SU-DHL-6 (cell line): ENCODE measurements around the gene CNBD2.

Experiments used
- H2AFZ ChIP-seq: fragments of 200-600 bp; sonication (generic); 2 replicates; pipeline ENCODE4 v1.6.1; 2014; ENCODE audit warnings: low read depth, mild to moderate bottlenecking, moderate library complexity, mixed read lengths, antibody characterized with exemption, low read length; ENCODE audit not compliant: severe bottlenecking
- H3F3A ChIP-seq: fragments of 200-600 bp; shearing (Covaris generic); 2 replicates; pipeline ENCODE4 v1.6.0; 2016; ENCODE audit warnings: antibody characterized with exemption, mild to moderate bottlenecking; ENCODE audit not compliant: insufficient read depth
- H3K27ac ChIP-seq: fragments of 200-600 bp; sonication (generic); 2 replicates; pipeline ENCODE4 v1.5.1; 2016; ENCODE audit warnings: low read depth, mild to moderate bottlenecking, low read length, moderate library complexity, mixed read lengths
- H3K27me3 ChIP-seq: fragments of 200-600 bp; sonication (generic), shearing (Covaris generic); 2 replicates; pipeline ENCODE4 v1.6.0; 2014; ENCODE audit warnings: mild to moderate bottlenecking, low read length
- H3K36me3 ChIP-seq: fragments of 200-600 bp; sonication (generic); 2 replicates; pipeline ENCODE4 v1.6.1; 2014; ENCODE audit warnings: mild to moderate bottlenecking, low read length, mixed read lengths
- H3K4me2 ChIP-seq: fragments of 300-600, 200-600 bp; shearing (Covaris generic), sonication (generic); 2 replicates; pipeline ENCODE4 v1.6.0; 2014; ENCODE audit warnings: low read length, low read depth, mild to moderate bottlenecking; ENCODE audit not compliant: poor library complexity, severe bottlenecking
- H3K4me3 ChIP-seq: fragments of 200-600 bp; sonication (generic); 2 replicates; pipeline ENCODE4 v1.5.1; 2014; ENCODE audit warnings: antibody characterized with exemption, low read length, mild to moderate bottlenecking, mixed read lengths; ENCODE audit not compliant: insufficient read depth, poor library complexity, severe bottlenecking
- H3K79me2 ChIP-seq: fragments of 200-600 bp; sonication (generic); 2 replicates; pipeline ENCODE4 v1.6.1; 2014; ENCODE audit warnings: mild to moderate bottlenecking, low read length, moderate library complexity; ENCODE audit not compliant: insufficient read depth
- H3K9ac ChIP-seq: fragments of 200-600 bp; sonication (generic); 2 replicates; pipeline ENCODE4 v1.7.0; 2014; ENCODE audit warnings: mild to moderate bottlenecking, low read length
- H3K9me2 ChIP-seq: fragments of 200-600 bp; sonication (generic); replicated peaks from 2 replicates; pipeline ENCODE4 v1.6.1; 2014; ENCODE audit warnings: low read length; ENCODE audit not compliant: insufficient read depth
- H3K9me3 ChIP-seq: fragments of 200-600 bp; sonication (generic); 2 replicates; pipeline ENCODE4 v1.6.1; 2014; ENCODE audit warnings: low read length, mixed read lengths; ENCODE audit not compliant: insufficient read depth
- H4K20me1 ChIP-seq: fragments of 200-600 bp; sonication (generic); 2 replicates; pipeline ENCODE4 v1.6.1; 2014; ENCODE audit warnings: low read depth, mild to moderate bottlenecking, antibody characterized with exemption, low read length, moderate library complexity, mixed read lengths
- CTCF ChIP-seq: fragments of 200-600 bp; sonication (generic); IDR thresholded peaks from one replicate; pipeline ENCODE4 v1.5.1; 2017; ENCODE audit warnings: antibody characterized with exemption, mild to moderate bottlenecking, low read length, moderate library complexity; ENCODE audit not compliant: insufficient read depth, poor library complexity, severe bottlenecking
- EZH2phosphoT487 ChIP-seq: fragments of 200-600 bp; sonication (generic), shearing (Covaris generic); conservative IDR thresholded peaks from 2 replicates; pipeline ENCODE4 v1.6.1; 2018; ENCODE audit warnings: mild to moderate bottlenecking, antibody characterized with exemption, low read length, moderate library complexity, mixed read lengths

The CNBD2 gene

GRCh38 chr20:36034875-36035274 is 66.5 kb downstream of the CNBD2 start:
- H3K4me3 ChIP-seq: no peak overlapping the region
- no peak overlapping the region for H3K9ac ChIP-seq
- no peaks in the 10 kb centered on the region for H4K20me1 ChIP-seq
- H3K9me3 ChIP-seq: no peaks in the 10 kb centered on the region
- no peaks in the 10 kb centered on the region for H3K36me3 ChIP-seq
- no peak overlapping the region for H3K4me2 ChIP-seq
- H2AFZ ChIP-seq: no peak overlapping the region
- no peaks in the 10 kb centered on the region for H3K79me2 ChIP-seq
- no peak overlapping the region for H3K27ac ChIP-seq
- H3K27me3 ChIP-seq: no peaks in the 10 kb centered on the region
- H3K9me2 ChIP-seq: no peaks in the 10 kb centered on the region
- no peaks in the 10 kb centered on the region for H3F3A ChIP-seq
- TF ChIP-seq CTCF: no peak

GRCh38 chr20:36035745-36036144 is 67.4 kb downstream of the CNBD2 start:
- Histone ChIP-seq H3K27me3 (no peaks in the 10 kb centered on the region), H3K9me2 (no peaks in the 10 kb centered on the region), H3K9me3 (no peaks in the 10 kb centered on the region), H3F3A (no peaks in the 10 kb centered on the region), H2AFZ (no peak overlapping the region), H3K4me3 (no peak overlapping the region), H3K36me3 (no peaks in the 10 kb centered on the region), H3K27ac (no peak overlapping the region), H3K4me2 (no peak overlapping the region), H3K9ac (no peak overlapping the region), H4K20me1 (no peaks in the 10 kb centered on the region), H3K79me2 (no peaks in the 10 kb centered on the region)
- no peak for TF ChIP-seq EZH2phosphoT487
- no peak for TF ChIP-seq CTCF

GRCh38 chr20:36036688-36037087 is 68.3 kb downstream of the CNBD2 start:
- H3F3A ChIP-seq: no peaks in the 10 kb centered on the region
- H3K9ac ChIP-seq: no peak overlapping the region
- H3K9me3 ChIP-seq: no peaks in the 10 kb centered on the region
- no peak overlapping the region for H2AFZ ChIP-seq
- no peaks in the 10 kb centered on the region for H3K36me3 ChIP-seq
- H3K27me3 ChIP-seq: no peaks in the 10 kb centered on the region
- H3K4me2 ChIP-seq: no peak overlapping the region
- TF ChIP-seq EZH2phosphoT487 (no peak), CTCF (no peak)
- no peak overlapping the region for H3K4me3 ChIP-seq
- H3K27ac ChIP-seq: no peak overlapping the region
- H3K9me2 ChIP-seq: no peaks in the 10 kb centered on the region
- no peaks in the 10 kb centered on the region for H4K20me1 ChIP-seq
- no peaks in the 10 kb centered on the region for H3K79me2 ChIP-seq

- Histone ChIP-seq H3K9me2 (no peaks in the 10 kb centered on the region), H3K79me2 (0 out of 2 replicates have a peak, but pooled peaks cover 4% of the 10 kb centered on the region), H3K4me2 (no peak overlapping the region), H3F3A (no peaks in the 10 kb centered on the region), H3K9ac (no peak overlapping the region), H3K27me3 (no peaks in the 10 kb centered on the region), H2AFZ (no peak overlapping the region), H3K36me3 (no peaks in the 10 kb centered on the region), H3K4me3 (no peak overlapping the region), H4K20me1 (no peaks in the 10 kb centered on the region), H3K27ac (no peak overlapping the region), H3K9me3 (no peaks in the 10 kb centered on the region)
- no peak for TF ChIP-seq EZH2phosphoT487
Measured at GRCh38 chr20:36040571-36040970, 72.2 kb downstream of the CNBD2 start.
